Measurements from ENCODE around the gene PKP2. TPM values are rescaled to one million over a fixed set of nuclear protein-coding genes. Genes with fewer than 3 reads are reported as not detected.

Gene PKP2
- total and polyA plus RNA-seq, 2 of the 13 experiments (the other 11 are each of a cell fraction or from before 2014, with no cell fraction given): 15.1 to 25.3 TPM

- TF ChIP-seq ZNF615 (CRISPR knock-in tag; IDR thresholded peaks at IDR 0.05; ENCODE audit: borderline replicate concordance) (0 out of 2 replicates have a peak, but pooled peaks have one; percentile 61), RELA (CRISPR knock-in tag; IDR thresholded peaks at IDR 0.05) (peak; percentile 64; the same call in 1 of the 2 replicates), NCOA1 (CRISPR knock-in tag; IDR thresholded peaks at IDR 0.05) (no peak), PPARG (CRISPR knock-in tag; conservative IDR thresholded peaks at IDR 0.05) (no peak; the same call in 1 of the 2 replicates), ZNF713 (CRISPR knock-in tag; IDR thresholded peaks at IDR 0.05) (no peak), GPBP1L1 (CRISPR knock-in tag; IDR thresholded peaks at IDR 0.05) (no peak), MXI1 (IDR thresholded peaks at IDR 0.05; ENCODE audit: borderline replicate concordance, low read depth, low read length) (peak; percentile 34; the same call in 1 of the 3 replicates), ZNF780A (CRISPR knock-in tag; IDR thresholded peaks at IDR 0.05) (no peak), HNF1B (CRISPR knock-in tag; IDR thresholded peaks at IDR 0.05) (no peak), ERF (CRISPR knock-in tag; IDR thresholded peaks at IDR 0.05) (peak; percentile 19), PCBP1 (IDR thresholded peaks at IDR 0.05; ENCODE audit: borderline replicate concordance, low read depth, low read length) (no peak), THYN1 (CRISPR knock-in tag; IDR thresholded peaks at IDR 0.05; ENCODE audit: borderline replicate concordance, low read depth) (no peak), MTA1 (CRISPR knock-in tag; IDR thresholded peaks at IDR 0.05; ENCODE audit: borderline replicate concordance) (no peak), ZNF782 (CRISPR knock-in tag; IDR thresholded peaks at IDR 0.05; ENCODE audit: borderline replicate concordance) (no peak), MED1 (CRISPR knock-in tag; IDR thresholded peaks at IDR 0.05) (no peak), ZNF337 (CRISPR knock-in tag; IDR thresholded peaks at IDR 0.05; ENCODE audit: borderline replicate concordance, low read depth) (no peak), PHF5A (CRISPR knock-in tag; IDR thresholded peaks at IDR 0.05; ENCODE audit: low read depth, unreplicated experiment) (peak; percentile 70), RBM22 (optimal IDR thresholded peaks at IDR 0.05; ENCODE audit: low read length) (no peak), CEBPB (IDR thresholded peaks at IDR 0.05; ENCODE audit: borderline replicate concordance, low read depth, low read length) (no peak), ZC3H13 (CRISPR knock-in tag; IDR thresholded peaks at IDR 0.05) (no peak)
- TF ChIP-seq, protein P1, sequence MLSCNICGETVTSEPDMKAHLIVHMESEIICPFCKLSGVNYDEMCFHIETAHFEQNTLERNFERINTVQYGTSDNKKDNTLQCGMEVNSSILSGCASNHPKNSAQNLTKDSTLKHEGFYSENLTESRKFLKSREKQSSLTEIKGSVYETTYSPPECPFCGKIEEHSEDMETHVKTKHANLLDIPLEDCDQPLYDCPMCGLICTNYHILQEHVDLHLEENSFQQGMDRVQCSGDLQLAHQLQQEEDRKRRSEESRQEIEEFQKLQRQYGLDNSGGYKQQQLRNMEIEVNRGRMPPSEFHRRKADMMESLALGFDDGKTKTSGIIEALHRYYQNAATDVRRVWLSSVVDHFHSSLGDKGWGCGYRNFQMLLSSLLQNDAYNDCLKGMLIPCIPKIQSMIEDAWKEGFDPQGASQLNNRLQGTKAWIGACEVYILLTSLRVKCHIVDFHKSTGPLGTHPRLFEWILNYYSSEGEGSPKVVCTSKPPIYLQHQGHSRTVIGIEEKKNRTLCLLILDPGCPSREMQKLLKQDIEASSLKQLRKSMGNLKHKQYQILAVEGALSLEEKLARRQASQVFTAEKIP (CRISPR knock-in tag; IDR thresholded peaks at IDR 0.05; ENCODE audit: borderline replicate concordance): no peak
- TF ChIP-seq, protein P2, sequence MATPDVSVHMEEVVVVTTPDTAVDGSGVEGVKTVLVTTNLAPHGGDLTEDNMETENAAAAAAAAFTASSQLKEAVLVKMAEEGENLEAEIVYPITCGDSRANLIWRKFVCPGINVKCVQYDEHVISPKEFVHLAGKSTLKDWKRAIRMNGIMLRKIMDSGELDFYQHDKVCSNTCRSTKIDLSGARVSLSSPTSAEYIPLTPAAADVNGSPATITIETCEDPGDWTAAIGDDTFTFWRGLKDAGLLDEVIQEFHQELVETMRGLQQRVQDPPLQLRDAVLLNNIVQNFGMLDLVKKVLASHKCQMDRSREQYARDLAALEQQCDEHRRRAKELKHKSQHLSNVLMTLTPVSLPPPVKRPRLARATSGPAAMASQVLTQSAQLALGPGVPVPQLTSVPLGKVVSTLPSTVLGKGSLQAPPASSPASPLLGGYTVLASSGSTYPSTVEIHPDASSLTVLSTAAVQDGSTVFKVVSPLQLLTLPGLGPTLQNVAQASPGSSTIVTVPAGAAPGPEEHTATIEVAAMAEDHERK (CRISPR knock-in tag; IDR thresholded peaks at IDR 0.05; ENCODE audit: low read depth): peak; percentile 14; the same call in 1 of the 2 replicates
These were observed 140.7 kb downstream of the PKP2 start, which contains the start of gene YARS2 (continued) for GRCh38 chr12:32755654-32756475.
